ENCODE data around the gene CCR9. TPM values are rescaled to one million over a fixed set of nuclear protein-coding genes. Genes with fewer than 3 reads are reported as not detected.
"Not testable (repeated sequence)": the region's sequence is repeated elsewhere in the genome, so short reads cannot be mapped to it uniquely, and the experiment has no call there.

CCR9 gene
- total RNA-seq, 2 experiments from 2014 or later, result 0.32 TPM; not detected in 1

- H3K9me3 ChIP-seq (ENCODE audit: low read length); CTCF ChIA-PET (ENCODE audit: unreplicated experiment); intact Hi-C loops (cut with micrococcal nuclease; ENCODE audit: unreplicated experiment); H3K9me2 ChIP-seq (ENCODE audit: insufficient read depth, low read length); H3K4me3 ChIP-seq (ENCODE audit: low read depth, low read length, poor library complexity, severe bottlenecking); H3K36me3 ChIP-seq (ENCODE audit: insufficient read depth, low read length); H3K27ac ChIP-seq (ENCODE audit: low read depth, low read length, poor library complexity, severe bottlenecking); H3K79me2 ChIP-seq (ENCODE audit: insufficient read depth, low read depth, low read length); BruUV-seq (replicated peaks); DNase-seq (ENCODE audit: low spot score); POLR2A ChIA-PET; H4K20me1 ChIP-seq (ENCODE audit: insufficient read depth, low read length); H3K4me2 ChIP-seq (ENCODE audit: low read length); H2AFZ ChIP-seq (ENCODE audit: low read length); H3K4me1 ChIP-seq (ENCODE audit: insufficient read depth, low read length, poor library complexity, severe bottlenecking): not testable (repeated sequence)
These were observed 29.3 kb upstream of the CCR9 start for GRCh38 chr3:45857024-45857423.

- Histone ChIP-seq H2AFZ (ENCODE audit: low read length) (no peak overlapping the region), H3K4me2 (ENCODE audit: low read length) (no peak overlapping the region), H3K9me3 (ENCODE audit: low read length) (no peaks in the 10 kb centered on the region), H4K20me1 (ENCODE audit: insufficient read depth, low read length) (no peaks in the 10 kb centered on the region), H3K4me3 (ENCODE audit: low read depth, low read length, poor library complexity, severe bottlenecking) (no peak overlapping the region), H3K4me1 (ENCODE audit: insufficient read depth, low read length, poor library complexity, severe bottlenecking) (no peaks in the 10 kb centered on the region), H3K36me3 (ENCODE audit: insufficient read depth, low read length) (no peaks in the 10 kb centered on the region), H3K9me2 (ENCODE audit: insufficient read depth, low read length) (no peaks in the 10 kb centered on the region), H3K27ac (ENCODE audit: low read depth, low read length, poor library complexity, severe bottlenecking) (no peak overlapping the region), H3K79me2 (ENCODE audit: insufficient read depth, low read depth, low read length) (no peaks in the 10 kb centered on the region)
- ChIA-PET POLR2A (interaction anchor here (0.5 to 0.6 kb wide), 2 partner anchors 300 to 1150 kb away, joined by 3 read pairs; no protein-coding TSS in a partner anchor), CTCF (ENCODE audit: unreplicated experiment) (no interaction called here)
- intact Hi-C loops (cut with micrococcal nuclease; ENCODE audit: unreplicated experiment), result no loop called here
- no TSS peak for BruUV-seq (replicated peaks)
- no peak for DNase-seq (ENCODE audit: low spot score)
- no peak for TF ChIP-seq CTCF (conservative IDR thresholded peaks at IDR 0.05; ENCODE audit: low read length)
- TF ChIP-seq EZH2phosphoT487 (IDR thresholded peaks at IDR 0.05; ENCODE audit: borderline replicate concordance, low read depth, low read length), result no peak
These were observed 27.4 kb upstream of the CCR9 start for GRCh38 chr3:45858809-45859543.

- H3K36me3 ChIP-seq (ENCODE audit: insufficient read depth, low read length), result no peaks in the 10 kb centered on the region
- no peaks in the 10 kb centered on the region for H3K9me3 ChIP-seq (ENCODE audit: low read length)
- no peaks in the 10 kb centered on the region for H3K9me2 ChIP-seq (ENCODE audit: insufficient read depth, low read length)
- H2AFZ ChIP-seq (ENCODE audit: low read length), result no peak overlapping the region
- ChIA-PET CTCF (ENCODE audit: unreplicated experiment) (no interaction called here), POLR2A (no interaction called here)
- no peak overlapping the region for H3K4me3 ChIP-seq (ENCODE audit: low read depth, low read length, poor library complexity, severe bottlenecking)
- no peak overlapping the region for H3K4me2 ChIP-seq (ENCODE audit: low read length)
- H3K27ac ChIP-seq (ENCODE audit: low read depth, low read length, poor library complexity, severe bottlenecking), result no peak overlapping the region
- no peaks in the 10 kb centered on the region for H4K20me1 ChIP-seq (ENCODE audit: insufficient read depth, low read length)
- intact Hi-C loops (cut with micrococcal nuclease; ENCODE audit: unreplicated experiment), result no loop called here
- H3K79me2 ChIP-seq (ENCODE audit: insufficient read depth, low read depth, low read length), result no peaks in the 10 kb centered on the region
- DNase-seq (ENCODE audit: low spot score), result no peak
- no peaks in the 10 kb centered on the region for H3K4me1 ChIP-seq (ENCODE audit: insufficient read depth, low read length, poor library complexity, severe bottlenecking)
- no TSS peak for BruUV-seq (replicated peaks)
- TF ChIP-seq EZH2phosphoT487 (IDR thresholded peaks at IDR 0.05; ENCODE audit: borderline replicate concordance, low read depth, low read length) (no peak), CTCF (conservative IDR thresholded peaks at IDR 0.05; ENCODE audit: low read length) (no peak)
These were observed 25.9 kb upstream of the CCR9 start for GRCh38 chr3:45860481-45860880.

All from OCI-LY7 (cell line).